ENCODE measurements around the gene PARD3B.

The PARD3B gene, protein sequence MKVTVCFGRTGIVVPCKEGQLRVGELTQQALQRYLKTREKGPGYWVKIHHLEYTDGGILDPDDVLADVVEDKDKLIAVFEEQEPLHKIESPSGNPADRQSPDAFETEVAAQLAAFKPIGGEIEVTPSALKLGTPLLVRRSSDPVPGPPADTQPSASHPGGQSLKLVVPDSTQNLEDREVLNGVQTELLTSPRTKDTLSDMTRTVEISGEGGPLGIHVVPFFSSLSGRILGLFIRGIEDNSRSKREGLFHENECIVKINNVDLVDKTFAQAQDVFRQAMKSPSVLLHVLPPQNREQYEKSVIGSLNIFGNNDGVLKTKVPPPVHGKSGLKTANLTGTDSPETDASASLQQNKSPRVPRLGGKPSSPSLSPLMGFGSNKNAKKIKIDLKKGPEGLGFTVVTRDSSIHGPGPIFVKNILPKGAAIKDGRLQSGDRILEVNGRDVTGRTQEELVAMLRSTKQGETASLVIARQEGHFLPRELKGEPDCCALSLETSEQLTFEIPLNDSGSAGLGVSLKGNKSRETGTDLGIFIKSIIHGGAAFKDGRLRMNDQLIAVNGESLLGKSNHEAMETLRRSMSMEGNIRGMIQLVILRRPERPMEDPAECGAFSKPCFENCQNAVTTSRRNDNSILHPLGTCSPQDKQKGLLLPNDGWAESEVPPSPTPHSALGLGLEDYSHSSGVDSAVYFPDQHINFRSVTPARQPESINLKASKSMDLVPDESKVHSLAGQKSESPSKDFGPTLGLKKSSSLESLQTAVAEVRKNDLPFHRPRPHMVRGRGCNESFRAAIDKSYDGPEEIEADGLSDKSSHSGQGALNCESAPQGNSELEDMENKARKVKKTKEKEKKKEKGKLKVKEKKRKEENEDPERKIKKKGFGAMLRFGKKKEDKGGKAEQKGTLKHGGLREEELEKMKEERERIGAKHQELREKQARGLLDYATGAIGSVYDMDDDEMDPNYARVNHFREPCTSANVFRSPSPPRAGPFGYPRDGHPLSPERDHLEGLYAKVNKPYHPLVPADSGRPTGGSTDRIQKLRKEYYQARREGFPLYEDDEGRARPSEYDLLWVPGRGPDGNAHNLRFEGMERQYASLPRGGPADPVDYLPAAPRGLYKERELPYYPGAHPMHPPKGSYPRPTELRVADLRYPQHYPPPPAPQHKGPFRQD (N-terminal part only)

DNA sequence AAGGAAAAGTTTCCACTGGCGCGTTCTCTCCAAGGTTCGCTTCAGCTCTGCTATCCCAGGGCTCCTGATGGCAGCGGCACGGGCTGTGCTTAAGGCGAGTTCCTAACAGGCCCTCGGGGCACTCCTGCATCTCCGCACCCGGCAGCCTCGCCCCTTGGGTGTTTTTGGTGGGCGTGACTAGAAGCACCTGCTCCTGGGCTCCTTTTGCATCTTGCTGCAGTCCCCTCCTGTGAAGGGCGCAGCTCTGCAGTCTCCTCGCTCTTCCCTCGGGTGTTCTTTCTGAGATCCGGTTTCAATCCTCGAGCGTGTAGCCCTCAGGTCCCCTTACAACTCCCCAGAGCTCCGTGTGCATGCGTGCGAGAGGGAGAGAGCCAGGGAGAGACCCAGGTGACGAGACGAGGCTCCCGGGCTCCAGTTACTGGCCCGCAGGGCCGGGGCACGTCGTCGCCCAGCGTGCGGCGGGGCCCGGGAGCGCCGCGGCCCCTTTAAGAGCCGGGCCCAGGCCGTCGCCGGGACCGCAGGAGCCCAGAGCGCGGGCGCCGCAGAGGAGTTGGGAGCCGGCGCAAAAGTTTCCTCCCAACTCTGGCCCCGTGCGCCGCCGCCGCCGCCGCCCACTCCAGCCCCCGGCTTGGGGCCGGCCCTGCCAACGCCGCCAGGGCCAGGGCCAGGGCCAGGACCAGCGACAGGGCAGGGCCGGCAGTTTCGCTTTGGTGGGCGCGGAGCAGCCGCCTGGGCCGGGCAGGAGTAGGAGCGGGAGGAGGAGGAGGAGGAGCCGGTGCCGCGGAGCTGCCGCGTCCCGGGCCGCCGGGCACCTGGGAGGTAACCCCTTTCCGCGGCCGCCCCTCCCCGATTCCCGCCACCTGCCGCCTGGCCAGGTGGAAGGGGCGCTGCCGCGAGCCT, at the start of gene PARD3B:
Gene PARD3B, plus strand, starts transcription at position 515 of the 900 bp plus-strand sequence. CDS start 525 bp downstream, outside the sequence.
- no peaks in the 10 kb centered on the region for H3K36me3 ChIP-seq (ENCODE audit: control insufficient read depth in 1 of 2, insufficient read depth in 2 of 2, low read length in 2 of 2)
- peak within 1 kb of the TSS; percentile 79 to 97 for H3K4me3 ChIP-seq (ENCODE audit: low read depth in 1 of 2, low read length in 2 of 2)
- peaks cover 0 to 9% of the 10 kb centered on the region in 2 donors for H3K4me1 ChIP-seq (ENCODE audit: control insufficient read depth in 1 of 2, insufficient read depth in 2 of 2, low read length in 2 of 2)
- H3K9me3 ChIP-seq (ENCODE audit: control insufficient read depth in 1 of 2, low read length in 2 of 2) = no peaks in the 10 kb centered on the region
- peak within 1 kb of the TSS; percentile 80 for H3K27ac ChIP-seq (ENCODE audit: low read length)
- no peaks in the 10 kb centered on the region for H3K27me3 ChIP-seq (ENCODE audit: low read depth, low read length)

DNA sequence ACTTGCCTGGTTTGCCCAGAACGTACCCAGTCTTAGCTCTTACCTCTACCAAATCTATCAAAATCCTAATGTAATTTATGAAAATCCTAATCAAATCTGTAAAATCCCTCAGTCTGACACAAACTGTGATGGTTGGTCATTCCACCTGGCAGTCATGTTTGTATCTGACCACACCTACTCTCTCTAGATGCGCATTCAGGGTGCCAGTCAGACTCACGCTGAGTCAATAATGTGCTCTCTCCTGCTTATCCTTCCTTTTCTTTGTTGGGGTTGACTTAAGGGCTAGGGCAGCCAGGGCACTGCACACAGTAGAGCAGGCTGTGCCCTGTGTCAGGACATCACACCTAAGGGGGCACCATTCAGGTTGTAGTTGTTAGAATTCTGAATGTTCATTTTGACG, 48.5 kb upstream of the PARD3B start:
- no peaks in the 10 kb centered on the region for H3K27me3 ChIP-seq (ENCODE audit: low read depth, low read length)
- no peak overlapping the region for H3K4me3 ChIP-seq (ENCODE audit: low read depth in 1 of 2, low read length in 2 of 2)
- no peaks in the 10 kb centered on the region for H3K9me3 ChIP-seq (ENCODE audit: control insufficient read depth in 1 of 2, low read length in 2 of 2)
- no peak overlapping the region for H3K27ac ChIP-seq (ENCODE audit: low read length)
- H3K36me3 ChIP-seq (ENCODE audit: control insufficient read depth in 1 of 2, insufficient read depth in 2 of 2, low read length in 2 of 2) = no peaks in the 10 kb centered on the region
- no peaks in the 10 kb centered on the region for H3K4me1 ChIP-seq (ENCODE audit: control insufficient read depth in 1 of 2, insufficient read depth in 2 of 2, low read length in 2 of 2)

DNA sequence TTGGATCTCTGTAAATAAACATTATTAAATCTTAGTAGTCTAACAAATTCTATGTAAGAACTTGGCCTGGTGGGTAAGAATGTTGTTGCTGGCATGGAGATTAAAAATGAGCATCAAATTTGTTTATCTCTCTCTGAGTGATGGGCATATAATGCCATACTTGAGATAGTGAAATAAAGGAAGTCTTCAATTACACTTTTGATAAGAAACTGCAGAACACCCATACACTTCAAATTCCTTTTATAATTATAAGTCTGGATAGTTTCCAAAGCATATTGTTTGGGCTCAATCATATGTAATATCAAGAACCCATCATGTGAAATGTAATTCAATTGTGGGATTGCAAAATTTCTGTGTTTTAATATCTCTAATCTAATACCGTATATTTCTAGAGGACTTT, 47.4 kb upstream of the PARD3B start:
- Histone ChIP-seq H3K4me1 (ENCODE audit: control insufficient read depth in 1 of 2, insufficient read depth in 2 of 2, low read length in 2 of 2) (no peaks in the 10 kb centered on the region), H3K36me3 (ENCODE audit: control insufficient read depth in 1 of 2, insufficient read depth in 2 of 2, low read length in 2 of 2) (no peaks in the 10 kb centered on the region), H3K27me3 (ENCODE audit: low read depth, low read length) (no peaks in the 10 kb centered on the region), H3K9me3 (ENCODE audit: control insufficient read depth in 1 of 2, low read length in 2 of 2) (no peaks in the 10 kb centered on the region), H3K4me3 (ENCODE audit: low read depth in 1 of 2, low read length in 2 of 2) (no peak overlapping the region), H3K27ac (ENCODE audit: low read length) (no peak overlapping the region)

DNA sequence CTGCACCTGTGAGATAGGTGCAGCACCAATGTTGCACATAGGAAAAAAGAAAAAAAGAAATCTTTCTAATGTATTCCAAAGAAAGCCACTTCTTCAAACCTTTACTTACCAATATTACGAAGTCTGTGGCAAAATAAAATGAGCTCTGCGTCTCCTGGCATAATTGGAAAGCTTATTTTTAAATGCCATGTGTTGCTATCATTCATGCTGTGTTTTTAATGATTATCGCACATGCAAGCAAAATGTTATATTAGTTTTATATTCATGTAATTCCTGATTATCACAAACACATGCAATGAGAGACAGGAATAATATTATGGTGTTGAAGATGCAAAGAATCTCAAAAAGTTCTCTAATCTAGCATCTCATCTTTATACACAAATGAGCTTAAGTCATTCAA, 47.0 kb upstream of the PARD3B start:
- H3K27me3 ChIP-seq (ENCODE audit: low read depth, low read length) = no peaks in the 10 kb centered on the region
- no peaks in the 10 kb centered on the region for H3K9me3 ChIP-seq (ENCODE audit: control insufficient read depth in 1 of 2, low read length in 2 of 2)
- H3K4me1 ChIP-seq (ENCODE audit: control insufficient read depth in 1 of 2, insufficient read depth in 2 of 2, low read length in 2 of 2) = no peaks in the 10 kb centered on the region
- no peak overlapping the region for H3K4me3 ChIP-seq (ENCODE audit: low read depth in 1 of 2, low read length in 2 of 2)
- H3K36me3 ChIP-seq (ENCODE audit: control insufficient read depth in 1 of 2, insufficient read depth in 2 of 2, low read length in 2 of 2) = no peaks in the 10 kb centered on the region
- no peak overlapping the region for H3K27ac ChIP-seq (ENCODE audit: low read length)

DNA sequence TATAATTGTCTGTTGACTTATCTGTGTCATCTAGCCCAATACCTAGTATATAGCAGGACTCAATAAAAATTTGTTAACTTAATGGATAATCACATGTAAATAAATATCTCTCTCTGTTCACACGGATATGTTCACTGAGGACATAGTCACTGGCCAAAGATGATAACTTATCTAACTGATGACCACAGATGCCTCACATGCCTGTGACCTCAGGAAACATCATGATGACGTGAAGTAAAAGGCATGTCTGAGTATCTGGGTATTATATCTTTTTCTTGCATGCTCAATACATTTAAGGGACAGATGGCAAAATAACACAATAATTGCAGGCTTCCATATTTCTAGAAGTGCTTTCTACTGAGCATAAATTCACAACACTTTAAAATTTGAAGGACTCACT, 41.4 kb upstream of the PARD3B start:
- Histone ChIP-seq H3K36me3 (ENCODE audit: control insufficient read depth in 1 of 2, insufficient read depth in 2 of 2, low read length in 2 of 2) (no peaks in the 10 kb centered on the region), H3K27ac (ENCODE audit: low read length) (no peak overlapping the region)

DNA sequence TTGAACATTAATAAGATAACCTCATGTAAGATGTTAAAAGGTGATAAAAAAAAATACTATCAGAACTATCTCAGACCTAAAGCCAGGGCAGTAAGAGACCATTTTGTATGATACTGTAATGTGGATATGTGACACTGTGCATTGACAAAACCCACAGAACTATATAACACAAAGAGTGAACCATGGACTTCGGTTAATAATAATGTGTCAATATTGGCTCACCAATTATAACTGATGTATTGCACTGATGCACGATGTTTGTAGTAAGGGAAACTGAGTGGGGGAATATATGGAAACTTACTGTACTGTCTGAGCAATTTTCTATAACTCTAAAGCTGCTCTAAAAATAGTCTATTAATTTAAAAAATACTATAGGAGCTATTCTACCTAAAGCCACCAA, 40.7 kb upstream of the PARD3B start:
- Histone ChIP-seq H3K27me3 (ENCODE audit: low read depth, low read length) (no peaks in the 10 kb centered on the region), H3K9me3 (ENCODE audit: control insufficient read depth in 1 of 2, low read length in 2 of 2) (no peaks in the 10 kb centered on the region), H3K4me1 (ENCODE audit: control insufficient read depth in 1 of 2, insufficient read depth in 2 of 2, low read length in 2 of 2) (no peaks in the 10 kb centered on the region), H3K4me3 (ENCODE audit: low read depth in 1 of 2, low read length in 2 of 2) (no peak overlapping the region), H3K36me3 (ENCODE audit: control insufficient read depth in 1 of 2, insufficient read depth in 2 of 2, low read length in 2 of 2) (no peaks in the 10 kb centered on the region), H3K27ac (ENCODE audit: low read length) (no peak overlapping the region)

More for the DNA sequence above, 41.4 kb upstream of the PARD3B start:
- Histone ChIP-seq H3K4me1 (ENCODE audit: control insufficient read depth in 1 of 2, insufficient read depth in 2 of 2, low read length in 2 of 2) (no peaks in the 10 kb centered on the region), H3K9me3 (ENCODE audit: control insufficient read depth in 1 of 2, low read length in 2 of 2) (no peaks in the 10 kb centered on the region), H3K27me3 (ENCODE audit: low read depth, low read length) (no peaks in the 10 kb centered on the region), H3K4me3 (ENCODE audit: low read depth in 1 of 2, low read length in 2 of 2) (no peak overlapping the region)

DNA sequence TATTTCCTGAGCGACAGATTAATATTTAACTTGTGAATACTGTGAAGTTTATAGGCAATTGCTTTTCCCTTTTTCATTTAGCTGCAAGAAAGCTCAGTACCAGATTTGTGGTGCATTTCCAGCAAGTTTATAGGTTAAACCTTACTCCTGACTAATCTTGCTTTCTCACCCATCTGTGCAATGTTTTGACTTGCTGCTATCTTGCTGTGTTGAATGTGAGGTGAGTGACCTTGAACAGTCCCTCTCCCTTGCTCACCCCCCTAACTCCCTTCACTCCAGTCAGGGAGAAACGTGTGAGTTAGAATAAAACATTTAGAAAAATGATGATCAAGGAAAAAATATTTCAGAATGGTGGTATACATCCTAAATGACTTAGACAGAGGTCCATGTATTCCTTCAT, 39.8 kb upstream of the PARD3B start:
- Histone ChIP-seq H3K4me1 (ENCODE audit: control insufficient read depth in 1 of 2, insufficient read depth in 2 of 2, low read length in 2 of 2) (no peaks in the 10 kb centered on the region), H3K36me3 (ENCODE audit: control insufficient read depth in 1 of 2, insufficient read depth in 2 of 2, low read length in 2 of 2) (no peaks in the 10 kb centered on the region), H3K27ac (ENCODE audit: low read length) (no peak overlapping the region), H3K9me3 (ENCODE audit: control insufficient read depth in 1 of 2, low read length in 2 of 2) (no peaks in the 10 kb centered on the region), H3K27me3 (ENCODE audit: low read depth, low read length) (no peaks in the 10 kb centered on the region), H3K4me3 (ENCODE audit: low read depth in 1 of 2, low read length in 2 of 2) (no peak overlapping the region)

DNA sequence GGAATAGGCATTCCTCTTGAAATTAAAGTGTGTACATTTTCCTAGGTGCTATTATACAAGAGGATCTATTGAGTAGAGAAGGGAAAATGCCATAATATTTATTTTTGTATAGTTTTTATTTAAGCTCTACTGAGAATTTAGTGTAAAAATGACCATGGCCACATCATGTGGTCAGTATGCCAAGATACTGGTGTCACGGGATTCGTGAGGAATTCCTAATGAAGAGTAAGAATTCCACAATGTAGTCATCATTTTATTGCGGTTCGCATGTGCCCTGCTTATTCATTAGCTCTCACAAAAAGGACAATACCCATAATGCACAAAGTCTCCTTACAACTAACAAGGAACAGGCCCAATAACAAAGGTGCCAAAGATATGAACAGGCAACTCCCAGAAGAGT, 39.3 kb upstream of the PARD3B start:
- Histone ChIP-seq H3K27me3 (ENCODE audit: low read depth, low read length) (no peaks in the 10 kb centered on the region), H3K27ac (ENCODE audit: low read length) (no peak overlapping the region), H3K4me1 (ENCODE audit: control insufficient read depth in 1 of 2, insufficient read depth in 2 of 2, low read length in 2 of 2) (no peaks in the 10 kb centered on the region), H3K9me3 (ENCODE audit: control insufficient read depth in 1 of 2, low read length in 2 of 2) (no peaks in the 10 kb centered on the region), H3K4me3 (ENCODE audit: low read depth in 1 of 2, low read length in 2 of 2) (no peak overlapping the region), H3K36me3 (ENCODE audit: control insufficient read depth in 1 of 2, insufficient read depth in 2 of 2, low read length in 2 of 2) (no peaks in the 10 kb centered on the region)

DNA sequence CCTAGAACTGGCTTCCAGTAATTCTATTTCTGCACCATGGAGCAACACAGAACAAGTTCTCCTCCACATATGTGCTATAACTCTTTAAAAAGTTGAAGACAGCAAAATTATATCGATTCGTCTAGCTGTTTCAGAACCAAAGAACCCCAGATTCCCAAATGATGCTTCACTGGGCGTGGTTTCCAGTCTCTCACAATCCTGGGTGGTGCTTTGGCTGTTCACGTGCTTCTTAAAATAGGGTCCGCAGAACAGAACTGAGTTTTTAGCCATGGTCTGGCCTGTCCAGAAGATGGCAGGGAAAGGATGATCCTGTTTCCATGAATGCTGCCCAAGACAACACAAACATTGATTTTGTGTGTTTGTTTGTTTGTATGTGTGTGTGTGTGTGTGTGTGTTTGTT, 37.6 kb upstream of the PARD3B start:
- no peaks in the 10 kb centered on the region for H3K36me3 ChIP-seq (ENCODE audit: control insufficient read depth in 1 of 2, insufficient read depth in 2 of 2, low read length in 2 of 2)
- no peaks in the 10 kb centered on the region for H3K27me3 ChIP-seq (ENCODE audit: low read depth, low read length)
- no peak overlapping the region for H3K27ac ChIP-seq (ENCODE audit: low read length)
- no peaks in the 10 kb centered on the region for H3K4me1 ChIP-seq (ENCODE audit: control insufficient read depth in 1 of 2, insufficient read depth in 2 of 2, low read length in 2 of 2)
- H3K9me3 ChIP-seq (ENCODE audit: control insufficient read depth in 1 of 2, low read length in 2 of 2) = no peaks in the 10 kb centered on the region
- H3K4me3 ChIP-seq (ENCODE audit: low read depth in 1 of 2, low read length in 2 of 2) = no peak overlapping the region

DNA sequence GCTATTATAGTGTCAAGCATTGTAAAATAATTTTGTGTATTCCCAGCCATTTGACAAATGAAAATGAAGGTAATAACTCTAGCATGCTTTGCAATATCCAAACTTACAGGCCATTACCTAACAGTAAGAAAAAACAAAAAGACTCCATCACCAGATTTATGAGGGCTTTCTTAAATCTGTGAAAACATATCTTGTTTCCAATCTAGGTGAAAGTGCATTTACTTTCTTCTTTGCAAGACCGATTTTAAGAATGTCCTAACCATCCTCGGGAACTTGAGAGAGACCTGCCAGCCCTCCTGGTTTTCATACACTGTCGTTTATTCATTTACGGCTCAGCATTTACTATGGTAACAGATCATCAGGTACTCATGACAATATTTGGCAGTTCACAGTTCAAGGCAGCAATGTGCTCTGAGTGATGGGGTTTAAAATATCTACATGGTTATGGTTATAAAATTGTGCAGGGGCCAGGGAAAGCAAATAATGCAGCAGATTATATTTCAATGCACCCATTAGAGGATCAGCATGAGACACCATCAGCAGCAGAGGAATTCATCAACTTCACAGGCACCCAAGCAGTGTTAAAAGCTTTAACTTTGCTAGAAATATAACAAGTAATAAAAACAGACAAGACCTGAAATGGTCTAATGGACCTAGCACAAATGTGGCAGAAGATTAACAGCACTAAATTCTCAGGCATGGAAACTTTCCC, 34.4 kb upstream of the PARD3B start:
- Histone ChIP-seq H3K36me3 (ENCODE audit: control insufficient read depth in 1 of 2, insufficient read depth in 2 of 2, low read length in 2 of 2) (no peaks in the 10 kb centered on the region), H3K4me3 (ENCODE audit: low read depth in 1 of 2, low read length in 2 of 2) (no peak overlapping the region), H3K27me3 (ENCODE audit: low read depth, low read length) (no peaks in the 10 kb centered on the region), H3K9me3 (ENCODE audit: control insufficient read depth in 1 of 2, low read length in 2 of 2) (no peaks in the 10 kb centered on the region), H3K27ac (ENCODE audit: low read length) (no peak overlapping the region), H3K4me1 (ENCODE audit: control insufficient read depth in 1 of 2, insufficient read depth in 2 of 2, low read length in 2 of 2) (no peaks in the 10 kb centered on the region)
